Vagina (tissue), 2 donors: ENCODE measurements around the gene DOCK1.

ENCODE experiments used
- POLR2A ChIP-seq, 2 donors: fragments of 450-650 bp; IDR thresholded peaks; one replicate each; pipeline ENCODE4 v1.6.1; 2017; ENCODE audit warnings: antibody characterized with exemption in 2 of 2, mild to moderate bottlenecking in 2 of 2, moderate library complexity in 2 of 2
- TF ChIP-seq, protein P1 (sequence below), 3 experiments: fragments of 450-650 bp in 2 of 3; fragments of 200-600 bp in 1 of 3; sonication (generic) in 1 of 3; IDR thresholded peaks; one replicate each; pipeline ENCODE4 v1.5.1; 2017 to 2019; ENCODE audit warnings: antibody characterized with exemption in 3 of 3, mild to moderate bottlenecking in 2 of 3, moderate library complexity in 2 of 3

DNA sequence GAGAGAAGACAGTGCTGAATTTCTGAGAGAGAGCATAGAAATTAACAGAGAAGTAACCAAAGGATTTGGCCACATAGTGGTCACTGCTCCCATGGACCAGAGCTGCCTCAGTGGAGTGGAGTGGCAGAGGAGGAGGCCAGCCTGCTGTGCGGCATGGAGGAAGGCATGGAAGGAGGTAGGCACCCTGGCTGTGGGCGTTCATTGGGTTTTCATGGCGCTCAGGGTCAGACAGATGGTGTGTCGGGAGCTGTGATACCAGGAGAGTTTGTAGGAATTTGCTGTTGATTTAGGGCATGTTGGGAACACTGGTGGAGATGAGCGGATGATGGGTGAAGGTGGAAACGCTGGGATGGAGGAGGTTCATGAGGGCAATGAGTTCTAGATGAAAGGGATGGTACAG lies 370.0 kb downstream of the DOCK1 start:
- TF ChIP-seq, protein P1, sequence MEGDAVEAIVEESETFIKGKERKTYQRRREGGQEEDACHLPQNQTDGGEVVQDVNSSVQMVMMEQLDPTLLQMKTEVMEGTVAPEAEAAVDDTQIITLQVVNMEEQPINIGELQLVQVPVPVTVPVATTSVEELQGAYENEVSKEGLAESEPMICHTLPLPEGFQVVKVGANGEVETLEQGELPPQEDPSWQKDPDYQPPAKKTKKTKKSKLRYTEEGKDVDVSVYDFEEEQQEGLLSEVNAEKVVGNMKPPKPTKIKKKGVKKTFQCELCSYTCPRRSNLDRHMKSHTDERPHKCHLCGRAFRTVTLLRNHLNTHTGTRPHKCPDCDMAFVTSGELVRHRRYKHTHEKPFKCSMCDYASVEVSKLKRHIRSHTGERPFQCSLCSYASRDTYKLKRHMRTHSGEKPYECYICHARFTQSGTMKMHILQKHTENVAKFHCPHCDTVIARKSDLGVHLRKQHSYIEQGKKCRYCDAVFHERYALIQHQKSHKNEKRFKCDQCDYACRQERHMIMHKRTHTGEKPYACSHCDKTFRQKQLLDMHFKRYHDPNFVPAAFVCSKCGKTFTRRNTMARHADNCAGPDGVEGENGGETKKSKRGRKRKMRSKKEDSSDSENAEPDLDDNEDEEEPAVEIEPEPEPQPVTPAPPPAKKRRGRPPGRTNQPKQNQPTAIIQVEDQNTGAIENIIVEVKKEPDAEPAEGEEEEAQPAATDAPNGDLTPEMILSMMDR (IDR thresholded peaks at IDR 0.05) = no peak
- TF ChIP-seq POLR2A (IDR thresholded peaks at IDR 0.05) = no peak
